GM12878 (cell line): ENCODE results near the gene EIF4EBP2. TPM values are rescaled to one million over a fixed set of nuclear protein-coding genes. Genes with fewer than 3 reads are reported as not detected.

Source experiments
- ASH2L ChIP-seq: fragments of 300-600, 200-600 bp; sonication (generic); IDR thresholded peaks from 2 replicates; pipeline ENCODE4 v1.6.1; 2017; ENCODE audit warnings: low read depth, mild to moderate bottlenecking, borderline replicate concordance
- ATF3 ChIP-seq: IDR thresholded peaks from 2 replicates; pipeline ENCODE4 v1.6.1; 2011; ENCODE audit warnings: low read depth, mild to moderate bottlenecking, low read length, moderate library complexity, borderline replicate concordance; ENCODE audit errors: extremely low read depth
- BMI1 ChIP-seq: fragments of 450-650 bp; IDR thresholded peaks from 2 replicates; pipeline ENCODE4 v1.6.1; 2016; ENCODE audit warnings: mild to moderate bottlenecking, moderate library complexity, borderline replicate concordance
- BRCA1 ChIP-seq: IDR thresholded peaks from 2 replicates; pipeline ENCODE4 v1.6.1; 2011; ENCODE audit warnings: low read depth, low read length, improper control_type of control experiment
- CBX3 ChIP-seq: fragments of 200-600 bp; sonication (generic); IDR thresholded peaks from 2 replicates; pipeline ENCODE4 v1.6.1; 2016; ENCODE audit warnings: low read depth, borderline replicate concordance
- CHD2 ChIP-seq: IDR thresholded peaks from 2 replicates; pipeline ENCODE4 v1.6.1; 2011; ENCODE audit warnings: low read depth, low read length, improper control_type of control experiment, borderline replicate concordance
- FOXM1 ChIP-seq: IDR thresholded peaks from 2 replicates; pipeline ENCODE4 v1.6.1; 2012; ENCODE audit warnings: low read depth, mild to moderate bottlenecking, inconsistent platforms, low read length, moderate library complexity
- HSF1 ChIP-seq: fragments of 150-350 bp; IDR thresholded peaks from 2 replicates; pipeline ENCODE4 v1.6.1; 2014; ENCODE audit warnings: mild to moderate bottlenecking, low read depth, low read length
- KLF5 ChIP-seq: fragments of 450-650 bp; IDR thresholded peaks from 2 replicates; pipeline ENCODE4 v1.6.1; 2014; ENCODE audit warnings: mild to moderate bottlenecking; ENCODE audit not compliant: partially characterized antibody
- MXI1 ChIP-seq: fragments of 150-350 bp; IDR thresholded peaks from 2 replicates; pipeline ENCODE4 v1.6.1; 2011; ENCODE audit warnings: low read depth, mild to moderate bottlenecking, inconsistent platforms, low read length, improper control_type of control experiment
- RB1 ChIP-seq: fragments of 450-650 bp; formaldehyde crosslinking; IDR thresholded peaks from 2 replicates; pipeline ENCODE4 v1.6.1; 2017; ENCODE audit warnings: mild to moderate bottlenecking, borderline replicate concordance
- RELA ChIP-seq: fragments of 450-650 bp; IDR thresholded peaks from 2 replicates; pipeline ENCODE4 v1.8.0; 2014; ENCODE audit warnings: borderline replicate concordance; ENCODE audit not compliant: partially characterized antibody
- SMAD5 ChIP-seq: IDR thresholded peaks from 2 replicates; pipeline ENCODE4 v1.6.1; 2016; ENCODE audit warnings: antibody characterized with exemption, low read depth
- SREBF1 ChIP-seq: IDR thresholded peaks from 2 replicates; pipeline ENCODE4 v1.6.1; 2012; ENCODE audit warnings: mild to moderate bottlenecking, low read length
- STAT1 ChIP-seq: fragments of 450-650 bp; conservative IDR thresholded peaks from 2 replicates; pipeline ENCODE4 v1.6.1; 2014; ENCODE audit warnings: antibody characterized with exemption, mild to moderate bottlenecking
- TARDBP ChIP-seq: IDR thresholded peaks from 2 replicates; pipeline ENCODE4 v1.6.1; 2016; ENCODE audit warnings: borderline replicate concordance
- YBX1 ChIP-seq: fragments of 450-650 bp; IDR thresholded peaks from 2 replicates; pipeline ENCODE4 v1.6.1; 2016; ENCODE audit warnings: antibody characterized with exemption
- YY1 ChIP-seq: IDR thresholded peaks from 2 replicates; pipeline ENCODE4 v1.6.1; 2011; ENCODE audit warnings: low read depth, mild to moderate bottlenecking, low read length
- ZBED1 ChIP-seq: IDR thresholded peaks from 2 replicates; pipeline ENCODE4 v1.6.1; 2016; ENCODE audit warnings: borderline replicate concordance
- ZNF24 ChIP-seq: fragments of 450-650 bp; IDR thresholded peaks from 2 replicates; pipeline ENCODE4 v1.6.1; 2017; ENCODE audit warnings: antibody characterized with exemption, mild to moderate bottlenecking
- polyA plus RNA-seq, 11 experiments: library from polyadenylated mRNA; depleted of rRNA in 4 of 11; unstranded in 6 of 11; stranded (reverse) in 5 of 11; fragments of >200 nt; fragmentation: Nextera tagmentation in 4 of 11; fragmentation: Illumina TruSeq in 1 of 11; extraction: Ambion mirVana in 4 of 11; extraction: Trizol in 1 of 11; gene quantifications; 1 replicate in 1 of 11; 2 replicates in 10 of 11; pipeline versions ENCODE4 v1.2.1 to v1.2.3, GENCODE V29; 2011 to 2016; ENCODE audit warnings: inconsistent platforms in 2 of 11, missing spikeins in 2 of 11, low read depth in 1 of 11
- total RNA-seq, 4 experiments: library from RNA; depleted of rRNA in 3 of 4; stranded (reverse); fragments of >200 nt in 3 of 4; fragmentation: Illumina TruSeq in 1 of 4; extraction: Trizol in 1 of 4; gene quantifications; 2 replicates each; pipeline versions ENCODE4 v1.2.1 to v1.2.3, GENCODE V29; 2013 to 2021
- TF ChIP-seq, protein P1 (sequence below): fragments of 450-650 bp; formaldehyde crosslinking; IDR thresholded peaks from 2 replicates; pipeline ENCODE4 v1.4.0; 2020; ENCODE audit warnings: mild to moderate bottlenecking, moderate library complexity
- TF ChIP-seq, protein P2 (sequence below): IDR thresholded peaks from 2 replicates; pipeline ENCODE4 v1.6.1; 2011; ENCODE audit warnings: borderline replicate concordance, low read depth, mild to moderate bottlenecking, moderate library complexity, mixed read lengths, low read length; ENCODE audit not compliant: insufficient read depth; ENCODE audit errors: extremely low read length
- TF ChIP-seq, protein P3 (sequence below): IDR thresholded peaks from 2 replicates; pipeline ENCODE4 v1.6.1; 2012; ENCODE audit warnings: low read depth, low read length, improper control_type of control experiment

The EIF4EBP2 gene
- total and polyA plus RNA-seq, 10 of the 15 experiments (the other 5 are each of a cell fraction or from before 2014, with no cell fraction given): 14.4 to 51.3 (median 28.9) TPM

DNA sequence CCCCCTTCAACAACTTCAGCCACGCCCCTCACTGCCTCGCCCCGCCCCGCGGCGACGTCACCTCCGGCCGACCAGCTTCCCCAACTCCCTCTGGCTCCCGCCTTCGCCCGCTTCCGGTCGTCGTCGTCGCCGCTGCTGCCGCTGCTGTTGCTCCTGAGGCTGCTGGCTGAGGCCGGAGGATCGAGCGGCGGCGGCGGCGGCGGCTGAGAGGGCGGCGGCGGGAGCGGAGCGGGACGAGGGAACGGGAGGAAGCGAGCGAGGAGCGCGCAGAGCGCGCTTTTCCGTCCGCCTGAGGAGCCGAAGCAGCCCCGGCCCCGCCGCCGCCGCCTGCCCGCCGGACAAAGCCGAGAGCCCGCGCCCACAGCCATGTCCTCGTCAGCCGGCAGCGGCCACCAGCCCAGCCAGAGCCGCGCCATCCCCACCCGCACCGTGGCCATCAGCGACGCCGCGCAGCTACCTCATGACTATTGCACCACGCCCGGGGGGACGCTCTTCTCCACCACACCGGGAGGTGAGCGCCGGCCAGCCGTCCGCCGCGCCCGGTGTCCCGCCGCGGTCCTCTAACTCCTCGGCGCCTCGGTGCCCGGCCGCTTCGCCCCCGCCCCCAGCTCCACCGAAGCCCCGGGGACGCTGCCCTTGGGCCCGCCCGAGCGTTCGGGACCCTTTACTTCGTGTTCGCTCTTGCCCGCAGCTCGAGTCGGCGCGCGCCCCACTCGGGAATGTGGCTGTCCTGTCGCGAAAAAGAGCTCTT is at the start of gene EIF4EBP2 (continued):
- no peak for TF ChIP-seq FOXM1
- TF ChIP-seq YY1: no peak
- no peak for TF ChIP-seq KLF5
- no peak for TF ChIP-seq ZNF24
- TF ChIP-seq SREBF1: no peak
- TF ChIP-seq CHD2: no peak
- no peak for TF ChIP-seq STAT1
- peak; percentile 43; the same call in 1 of the 2 replicates for TF ChIP-seq RB1
- no peak for TF ChIP-seq CBX3
- TF ChIP-seq ZBED1: 0 out of 2 replicates have a peak, but pooled peaks have one; percentile 5
- peak; percentile 91 for TF ChIP-seq SMAD5
- TF ChIP-seq, protein P1, sequence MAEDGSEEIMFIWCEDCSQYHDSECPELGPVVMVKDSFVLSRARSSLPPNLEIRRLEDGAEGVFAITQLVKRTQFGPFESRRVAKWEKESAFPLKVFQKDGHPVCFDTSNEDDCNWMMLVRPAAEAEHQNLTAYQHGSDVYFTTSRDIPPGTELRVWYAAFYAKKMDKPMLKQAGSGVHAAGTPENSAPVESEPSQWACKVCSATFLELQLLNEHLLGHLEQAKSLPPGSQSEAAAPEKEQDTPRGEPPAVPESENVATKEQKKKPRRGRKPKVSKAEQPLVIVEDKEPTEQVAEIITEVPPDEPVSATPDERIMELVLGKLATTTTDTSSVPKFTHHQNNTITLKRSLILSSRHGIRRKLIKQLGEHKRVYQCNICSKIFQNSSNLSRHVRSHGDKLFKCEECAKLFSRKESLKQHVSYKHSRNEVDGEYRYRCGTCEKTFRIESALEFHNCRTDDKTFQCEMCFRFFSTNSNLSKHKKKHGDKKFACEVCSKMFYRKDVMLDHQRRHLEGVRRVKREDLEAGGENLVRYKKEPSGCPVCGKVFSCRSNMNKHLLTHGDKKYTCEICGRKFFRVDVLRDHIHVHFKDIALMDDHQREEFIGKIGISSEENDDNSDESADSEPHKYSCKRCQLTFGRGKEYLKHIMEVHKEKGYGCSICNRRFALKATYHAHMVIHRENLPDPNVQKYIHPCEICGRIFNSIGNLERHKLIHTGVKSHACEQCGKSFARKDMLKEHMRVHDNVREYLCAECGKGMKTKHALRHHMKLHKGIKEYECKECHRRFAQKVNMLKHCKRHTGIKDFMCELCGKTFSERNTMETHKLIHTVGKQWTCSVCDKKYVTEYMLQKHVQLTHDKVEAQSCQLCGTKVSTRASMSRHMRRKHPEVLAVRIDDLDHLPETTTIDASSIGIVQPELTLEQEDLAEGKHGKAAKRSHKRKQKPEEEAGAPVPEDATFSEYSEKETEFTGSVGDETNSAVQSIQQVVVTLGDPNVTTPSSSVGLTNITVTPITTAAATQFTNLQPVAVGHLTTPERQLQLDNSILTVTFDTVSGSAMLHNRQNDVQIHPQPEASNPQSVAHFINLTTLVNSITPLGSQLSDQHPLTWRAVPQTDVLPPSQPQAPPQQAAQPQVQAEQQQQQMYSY (CRISPR knock-in tag): no peak
- no peak for TF ChIP-seq RELA
- no peak for TF ChIP-seq BMI1
- no peak for TF ChIP-seq TARDBP
- TF ChIP-seq BRCA1: no peak
- no peak for TF ChIP-seq MXI1
- no peak for TF ChIP-seq HSF1
- TF ChIP-seq, protein P2, sequence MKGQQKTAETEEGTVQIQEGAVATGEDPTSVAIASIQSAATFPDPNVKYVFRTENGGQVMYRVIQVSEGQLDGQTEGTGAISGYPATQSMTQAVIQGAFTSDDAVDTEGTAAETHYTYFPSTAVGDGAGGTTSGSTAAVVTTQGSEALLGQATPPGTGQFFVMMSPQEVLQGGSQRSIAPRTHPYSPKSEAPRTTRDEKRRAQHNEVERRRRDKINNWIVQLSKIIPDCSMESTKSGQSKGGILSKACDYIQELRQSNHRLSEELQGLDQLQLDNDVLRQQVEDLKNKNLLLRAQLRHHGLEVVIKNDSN: no peak
- no peak for TF ChIP-seq ATF3
- no peak for TF ChIP-seq YBX1
- TF ChIP-seq, protein P3, sequence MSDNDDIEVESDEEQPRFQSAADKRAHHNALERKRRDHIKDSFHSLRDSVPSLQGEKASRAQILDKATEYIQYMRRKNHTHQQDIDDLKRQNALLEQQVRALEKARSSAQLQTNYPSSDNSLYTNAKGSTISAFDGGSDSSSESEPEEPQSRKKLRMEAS: no peak
- TF ChIP-seq ASH2L: no peak
